Measurements from ENCODE around the gene KLHL2.

- TF ChIP-seq EZH2 (IDR thresholded peaks at IDR 0.05; ENCODE audit: insufficient read depth, low read length): no peak
- TF ChIP-seq, protein P1, sequence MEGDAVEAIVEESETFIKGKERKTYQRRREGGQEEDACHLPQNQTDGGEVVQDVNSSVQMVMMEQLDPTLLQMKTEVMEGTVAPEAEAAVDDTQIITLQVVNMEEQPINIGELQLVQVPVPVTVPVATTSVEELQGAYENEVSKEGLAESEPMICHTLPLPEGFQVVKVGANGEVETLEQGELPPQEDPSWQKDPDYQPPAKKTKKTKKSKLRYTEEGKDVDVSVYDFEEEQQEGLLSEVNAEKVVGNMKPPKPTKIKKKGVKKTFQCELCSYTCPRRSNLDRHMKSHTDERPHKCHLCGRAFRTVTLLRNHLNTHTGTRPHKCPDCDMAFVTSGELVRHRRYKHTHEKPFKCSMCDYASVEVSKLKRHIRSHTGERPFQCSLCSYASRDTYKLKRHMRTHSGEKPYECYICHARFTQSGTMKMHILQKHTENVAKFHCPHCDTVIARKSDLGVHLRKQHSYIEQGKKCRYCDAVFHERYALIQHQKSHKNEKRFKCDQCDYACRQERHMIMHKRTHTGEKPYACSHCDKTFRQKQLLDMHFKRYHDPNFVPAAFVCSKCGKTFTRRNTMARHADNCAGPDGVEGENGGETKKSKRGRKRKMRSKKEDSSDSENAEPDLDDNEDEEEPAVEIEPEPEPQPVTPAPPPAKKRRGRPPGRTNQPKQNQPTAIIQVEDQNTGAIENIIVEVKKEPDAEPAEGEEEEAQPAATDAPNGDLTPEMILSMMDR (IDR thresholded peaks at IDR 0.05; ENCODE audit: insufficient read depth, low read depth, low read length): no peak
Observed at GRCh38 chr4:165319030-165319429, 111.7 kb downstream of the KLHL2 start.

All from astrocyte (in vitro differentiated cells and primary cell).